DMS79 (cell line): ENCODE measurements around the gene EBI3.
"Not testable (repeated sequence)": the region's sequence is repeated elsewhere in the genome, so short reads cannot be mapped to it uniquely, and the experiment has no call there.

Source experiments
- DNase-seq: peaks from one replicate; lab custom pipeline; 2025; lab: John Stamatoyannopoulos, UW

The EBI3 gene

DNA sequence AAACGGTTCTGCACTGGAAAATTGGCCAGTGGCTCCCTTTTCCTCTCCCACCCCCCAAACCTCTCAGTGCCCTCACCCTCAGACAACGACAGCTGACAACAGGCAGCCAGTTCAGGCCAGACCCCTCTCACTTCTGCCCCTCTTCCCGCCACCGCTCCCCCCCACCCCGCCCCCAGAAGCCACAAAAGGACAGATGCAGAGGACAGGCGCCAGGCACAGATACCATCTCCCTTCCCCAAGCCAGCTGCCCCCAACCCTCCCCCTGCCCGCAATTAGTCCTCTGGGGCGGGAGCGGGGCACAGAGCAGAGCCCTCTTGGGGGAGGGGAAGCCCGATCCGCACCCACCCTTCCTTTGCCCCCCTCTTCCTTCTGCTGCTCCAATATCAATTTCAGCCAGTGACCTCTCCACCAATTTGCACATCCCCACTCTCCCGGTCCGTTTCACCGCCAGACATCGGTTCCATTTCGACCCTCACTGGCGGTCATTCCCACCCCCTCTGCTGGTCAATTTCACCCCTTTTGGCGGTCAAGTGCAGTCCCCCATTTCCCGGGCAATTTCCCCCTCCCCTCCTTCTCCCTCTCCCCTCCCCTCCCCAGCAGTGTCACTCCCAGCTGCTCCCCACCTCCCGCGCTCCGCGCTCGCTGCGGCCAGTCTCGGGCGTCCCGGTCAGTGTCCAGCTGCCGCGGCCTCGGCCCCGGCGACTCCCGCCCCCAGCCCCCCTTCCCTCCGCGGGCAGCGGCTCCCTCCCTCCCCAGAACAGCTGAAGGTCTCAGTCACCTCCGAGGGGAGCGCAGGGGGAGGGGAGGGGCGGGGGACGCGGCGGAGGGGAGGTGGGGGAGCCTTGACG lies 49.3 kb downstream of the EBI3 start, which contains the start of gene SHD:
SHD (plus strand) TSS at position 848 of the 848 bp plus-strand sequence. CDS start 798 bp downstream, outside the sequence.
- no peak for DNase-seq

DNA sequence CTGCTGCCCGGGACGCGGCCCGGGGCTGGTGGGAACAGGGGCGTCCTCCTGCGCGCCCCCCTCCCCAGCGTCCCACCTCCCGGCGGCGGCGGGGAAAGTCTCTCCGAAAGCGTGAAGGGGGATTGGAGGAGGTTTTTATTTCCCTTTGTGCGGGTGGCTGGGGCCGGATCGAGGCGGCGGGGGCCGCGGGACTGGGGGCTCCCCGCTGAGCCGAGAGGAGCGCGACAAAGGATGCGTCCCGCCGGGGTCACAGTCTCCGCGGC lies 49.9 kb downstream of the EBI3 start:
- DNase-seq = no peak

DNA sequence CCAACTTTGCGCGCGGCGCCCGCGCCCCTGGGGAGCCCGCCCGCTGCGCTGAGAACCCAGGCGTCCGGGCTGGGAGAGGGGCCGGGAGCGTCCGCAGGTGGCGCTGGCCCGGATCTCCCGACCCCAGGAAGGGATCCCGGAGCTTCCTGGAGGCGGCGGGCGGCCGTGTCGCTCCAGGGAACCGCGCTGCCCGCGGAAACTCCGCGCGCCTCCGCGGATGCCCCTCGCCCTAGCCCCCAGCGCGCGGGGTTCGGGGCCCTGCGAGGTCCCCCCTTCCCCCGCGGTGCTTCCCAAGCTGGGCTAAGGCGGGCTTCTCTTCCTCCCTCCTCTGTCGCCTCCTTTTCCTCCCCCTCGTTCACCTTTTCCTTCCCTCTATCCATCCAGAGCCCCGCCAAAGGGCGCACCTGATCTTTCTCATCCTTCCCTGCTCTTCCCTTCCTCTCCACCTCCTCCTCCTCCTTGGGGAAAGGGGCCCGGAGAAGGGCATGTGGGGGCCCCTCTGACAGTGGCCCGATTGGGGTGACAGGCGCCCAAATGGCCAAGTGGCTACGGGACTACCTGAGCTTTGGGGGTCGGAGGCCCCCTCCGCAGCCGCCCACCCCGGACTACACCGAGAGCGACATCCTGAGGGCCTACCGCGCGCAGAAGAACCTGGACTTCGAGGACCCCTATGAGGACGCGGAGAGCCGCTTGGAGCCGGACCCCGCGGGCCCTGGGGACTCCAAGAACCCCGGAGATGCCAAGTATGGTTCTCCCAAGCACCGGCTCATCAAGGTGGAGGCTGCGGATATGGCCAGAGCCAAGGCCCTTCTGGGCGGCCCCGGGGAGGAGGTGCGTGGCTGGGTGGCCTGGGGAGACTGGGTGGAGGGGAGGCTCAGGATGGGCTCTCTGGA lies 50.5 kb downstream of the EBI3 start:
- DNase-seq = no peak

DNA sequence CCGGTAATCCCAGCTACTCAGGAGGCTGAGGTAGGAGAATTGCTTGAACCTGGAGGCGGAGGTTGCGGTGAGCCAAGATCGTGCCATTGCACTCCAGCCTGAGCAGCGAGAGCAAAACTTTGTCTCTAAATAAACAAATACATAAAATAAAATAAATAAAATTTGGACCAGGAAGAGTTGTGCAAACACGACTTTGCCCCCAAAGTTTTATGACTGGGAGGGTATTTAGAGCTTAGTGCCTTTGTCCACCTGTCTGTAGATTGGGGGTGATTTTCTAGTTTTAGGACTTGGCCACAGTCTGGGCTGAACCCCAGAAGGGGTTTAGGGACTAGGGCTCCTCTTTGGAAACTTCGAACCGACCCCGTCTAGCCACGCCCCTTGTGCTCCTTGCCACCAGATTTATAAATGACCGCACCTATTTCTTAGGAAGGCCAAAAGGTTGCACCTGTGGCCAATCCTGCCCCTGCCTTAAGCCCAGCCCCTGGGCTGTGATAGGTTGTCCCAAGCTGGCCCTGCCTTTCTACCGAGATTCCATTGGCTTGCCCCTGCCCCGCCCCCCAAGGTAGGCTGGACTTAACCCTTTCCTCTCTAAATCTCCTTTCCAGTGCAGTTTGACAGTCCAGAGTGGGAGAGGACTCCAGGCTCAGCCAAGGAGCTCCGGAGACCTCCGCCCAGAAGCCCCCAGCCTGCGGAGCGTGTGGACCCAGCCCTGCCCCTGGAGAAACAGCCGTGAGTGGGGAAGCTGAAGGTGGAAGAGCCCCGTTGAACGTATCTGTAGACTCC lies 55.0 kb downstream of the EBI3 start:
- no peak for DNase-seq

DNA sequence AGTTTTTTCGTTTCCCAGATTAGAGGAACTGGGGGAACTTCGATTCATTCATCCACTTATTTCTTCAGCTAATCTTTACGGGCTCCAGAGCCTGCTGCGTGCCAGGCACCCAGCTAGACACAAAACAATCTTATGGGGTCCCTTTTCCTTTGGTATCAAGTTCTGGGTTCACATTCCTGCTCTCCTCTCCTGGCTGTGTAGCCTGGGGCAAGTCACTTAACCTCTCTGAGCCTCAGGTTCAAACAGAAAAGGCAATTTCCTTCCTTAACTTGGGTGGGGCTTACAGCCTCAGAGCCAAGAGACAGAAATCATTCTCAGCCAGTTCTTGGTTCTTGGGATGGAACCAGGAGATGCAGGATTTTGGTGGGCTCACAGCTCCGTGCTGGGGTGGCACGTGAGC lies 55.7 kb downstream of the EBI3 start:
- no peak for DNase-seq

DNA sequence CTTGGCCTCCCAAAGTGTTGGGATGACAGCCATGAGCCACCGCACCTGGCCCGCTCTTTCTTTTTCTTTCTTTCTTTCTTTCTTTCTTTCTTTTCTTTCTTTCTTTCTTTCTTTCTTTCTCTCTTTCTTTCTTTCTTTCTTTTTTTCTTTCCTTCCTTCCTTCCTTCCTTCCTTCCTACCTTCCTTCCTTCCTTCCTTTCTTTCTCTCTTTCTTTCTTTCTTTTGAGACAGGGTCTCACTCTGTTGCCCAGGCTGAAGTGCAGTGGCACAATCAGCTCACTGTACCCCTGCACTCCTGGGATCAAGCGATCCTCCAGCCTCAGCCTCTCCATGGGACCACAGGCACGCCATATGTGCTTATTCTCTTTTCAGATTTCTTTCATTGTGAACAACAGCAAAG lies 56.8 kb downstream of the EBI3 start:
- DNase-seq = not testable (repeated sequence)
